HEK293T (cell line): ENCODE measurements around the gene CRY2.

Experiments used
- CTCF ChIA-PET: fragments of 350-600 bp; formaldehyde crosslinking; extraction: SDS; loops from one replicate; lab custom pipeline; 2021; ENCODE audit warnings: antibody characterized with exemption, inconsistent platforms; lab: Yijun Ruan, JAX
- POLR2A ChIA-PET: fragments of 350-600 bp; formaldehyde crosslinking; extraction: SDS; loops from one replicate; lab custom pipeline; 2020; ENCODE audit warnings: antibody characterized with exemption, inconsistent platforms; lab: Yijun Ruan, JAX
- DNase-seq: peaks from one replicate; pipeline ENCODE4 v3.0.0; 2012; ENCODE audit warnings: mixed read lengths; ENCODE audit errors: extremely low spot score
- ARNT ChIP-seq: fragments of 450-650 bp; IDR thresholded peaks from 2 replicates; pipeline ENCODE4 v1.6.1; 2017; ENCODE audit warnings: mild to moderate bottlenecking
- BHLHE40 ChIP-seq: fragments of 450-650 bp; IDR thresholded peaks from 2 replicates; pipeline ENCODE4 v1.6.1; 2016; ENCODE audit warnings: mild to moderate bottlenecking, moderate library complexity, borderline replicate concordance
- CTBP1 ChIP-seq: fragments of 450-650 bp; IDR thresholded peaks from 2 replicates; pipeline ENCODE4 v1.6.1; 2016; ENCODE audit warnings: borderline replicate concordance
- ELF4 ChIP-seq: fragments of 450-650 bp; IDR thresholded peaks from 2 replicates; pipeline ENCODE4 v1.6.1; 2017; ENCODE audit warnings: antibody characterized with exemption
- FOXA1 ChIP-seq: fragments of 450-650 bp; IDR thresholded peaks from 2 replicates; pipeline ENCODE4 v1.6.1; 2016; ENCODE audit warnings: mild to moderate bottlenecking
- FOXK2 ChIP-seq: fragments of 450-650 bp; IDR thresholded peaks from 2 replicates; pipeline ENCODE4 v1.6.1; 2016; ENCODE audit warnings: mild to moderate bottlenecking
- FOXM1 ChIP-seq: fragments of 450-650 bp; IDR thresholded peaks from 2 replicates; pipeline ENCODE4 v1.6.1; 2017; ENCODE audit warnings: mild to moderate bottlenecking, borderline replicate concordance
- HDGF ChIP-seq: fragments of 450-650 bp; IDR thresholded peaks from 2 replicates; pipeline ENCODE4 v1.6.1; 2017; ENCODE audit warnings: antibody characterized with exemption, borderline replicate concordance
- L3MBTL2 ChIP-seq: fragments of 450-650 bp; conservative IDR thresholded peaks from 2 replicates; pipeline ENCODE4 v1.6.1; 2016; ENCODE audit warnings: mild to moderate bottlenecking
- LEF1 ChIP-seq: fragments of 450-650 bp; IDR thresholded peaks from 2 replicates; pipeline ENCODE4 v1.6.1; 2017; ENCODE audit warnings: mild to moderate bottlenecking, borderline replicate concordance
- NFRKB ChIP-seq: fragments of 450-650 bp; IDR thresholded peaks from 2 replicates; pipeline ENCODE4 v1.6.1; 2016; ENCODE audit warnings: mild to moderate bottlenecking, moderate library complexity
- PKNOX1 ChIP-seq: fragments of 450-650 bp; IDR thresholded peaks from 2 replicates; pipeline ENCODE4 v1.6.1; 2016
- SP1 ChIP-seq: fragments of 450-650 bp; IDR thresholded peaks from 2 replicates; pipeline ENCODE4 v1.6.1; 2017
- SUZ12 ChIP-seq: fragments of 450-650 bp; IDR thresholded peaks from 2 replicates; pipeline ENCODE4 v1.6.1; 2016; ENCODE audit warnings: mild to moderate bottlenecking
- TARDBP ChIP-seq: fragments of 450-650 bp; IDR thresholded peaks from 2 replicates; pipeline ENCODE4 v1.6.1; 2016
- ZNF384 ChIP-seq: fragments of 450-650 bp; IDR thresholded peaks from 2 replicates; pipeline ENCODE4 v1.6.1; 2016

The CRY2 gene

GRCh38 chr11:45872651-45873356 lies 25.5 kb downstream of the CRY2 start:
- TF ChIP-seq FOXK2 (no peak), CTBP1 (no peak), ZNF384 (no peak), PKNOX1 (no peak), SP1 (no peak), L3MBTL2 (no peak), TARDBP (no peak), BHLHE40 (no peak), HDGF (no peak), FOXM1 (no peak), NFRKB (no peak), FOXA1 (no peak), LEF1 (no peak), ARNT (no peak), SUZ12 (no peak), ELF4 (no peak)
- ChIA-PET POLR2A (no interaction called here), CTCF (interaction anchor here (0.6 to 2.4 kb wide), 20 partner anchors 9 to 441 kb away, joined by 3 to 14 read pairs (median 4); partner anchors contain the start of gene CRY2)
- DNase-seq: peak; percentile 89

- POLR2A ChIA-PET: no interaction called here
These were observed 29.1 kb downstream of the CRY2 start for GRCh38 chr11:45876401-45876800.

GRCh38 chr11:45877221-45877620 lies 29.9 kb downstream of the CRY2 start:
- DNase-seq: no peak
- no peak for TF ChIP-seq FOXA1
- ChIA-PET CTCF (no interaction called here), POLR2A (no interaction called here)

More at GRCh38 chr11:45876401-45876800, 29.1 kb downstream of the CRY2 start:
- no peak for TF ChIP-seq PKNOX1
- no peak for TF ChIP-seq ZNF384
- CTCF ChIA-PET: no interaction called here
- DNase-seq: no peak

- TF ChIP-seq ZNF384 (no peak), ELF4 (no peak), HDGF (no peak), PKNOX1 (no peak), FOXM1 (no peak), NFRKB (no peak), BHLHE40 (no peak), FOXA1 (no peak), SUZ12 (no peak), TARDBP (no peak), LEF1 (no peak), SP1 (no peak)
- CTCF ChIA-PET: no interaction called here
- no peak for DNase-seq
- POLR2A ChIA-PET: no interaction called here
These were observed 30.6 kb downstream of the CRY2 start for GRCh38 chr11:45877845-45878244.

- ChIA-PET CTCF (no interaction called here), POLR2A (interaction anchor here (1.3 kb wide), 1 partner anchor 9 kb away, joined by 3 read pairs; no protein-coding TSS in a partner anchor)
- TF ChIP-seq HDGF: no peak
- no peak for DNase-seq
These were observed 32.8 kb downstream of the CRY2 start for GRCh38 chr11:45879803-45880686.

- no peak for DNase-seq
- POLR2A ChIA-PET: interaction anchor here (1.3 kb wide), 1 partner anchor 10 kb away, joined by 3 read pairs; no protein-coding TSS in a partner anchor
- CTCF ChIA-PET: no interaction called here
- TF ChIP-seq ZNF384 (no peak), FOXK2 (no peak), FOXA1 (no peak), BHLHE40 (no peak), NFRKB (no peak)
These were observed 33.7 kb downstream of the CRY2 start for GRCh38 chr11:45880772-45881570.
